ENCODE results near the gene PEAK1.

Gene PEAK1

DNA sequence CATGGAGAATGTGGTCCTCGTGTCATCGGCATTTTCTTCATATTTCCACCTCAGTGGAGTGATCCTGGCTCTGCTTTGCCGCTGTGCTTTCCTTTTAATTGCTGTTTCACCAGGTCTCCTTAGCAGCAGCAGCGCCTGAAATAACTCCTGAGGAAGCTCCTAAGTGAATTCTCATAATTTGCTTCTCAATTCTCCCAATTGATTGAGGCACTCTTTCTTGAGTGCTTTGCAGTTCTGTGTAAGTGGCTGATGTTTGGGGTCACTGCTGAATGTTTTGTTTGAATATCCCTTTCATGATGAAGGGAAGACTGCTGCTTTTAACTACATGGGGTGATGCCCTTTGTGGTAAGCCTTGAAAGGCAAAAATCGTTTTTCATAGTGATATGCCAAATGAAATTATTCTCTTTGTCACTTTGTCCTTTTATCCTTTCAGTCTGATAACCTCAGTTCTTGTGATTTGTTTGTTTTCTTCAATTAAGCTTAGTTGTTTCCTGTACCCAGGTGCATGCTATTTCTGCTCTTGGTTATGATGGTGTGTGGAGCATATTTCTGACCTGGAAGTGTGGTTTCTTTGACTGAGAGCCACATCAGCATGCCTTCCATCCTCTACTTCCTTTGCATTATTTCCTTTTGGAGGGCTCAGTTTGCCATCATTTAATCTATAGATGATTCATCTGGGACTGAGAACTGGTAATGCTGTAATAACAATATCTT lies 37.4 kb upstream of the PEAK1 start:
- Histone ChIP-seq H2AFZ (ENCODE audit: low read length) (no peak overlapping the region), H3K4ac (ENCODE audit: low read length) (no peak overlapping the region), H2AK5ac (ENCODE audit: low read depth, low read length) (no peak overlapping the region), H4K8ac (ENCODE audit: low read depth, low read length) (no peak overlapping the region), H3K79me1 (ENCODE audit: low read depth, low read length) (no peaks in the 10 kb centered on the region), H3K14ac (ENCODE audit: low read length) (no peak overlapping the region), H3K9ac (ENCODE audit: low read depth, low read length, poor library complexity) (no peak overlapping the region), H2BK120ac (ENCODE audit: low read depth, low read length) (no peak overlapping the region), H3K4me1 (ENCODE audit: control insufficient read depth in 2 of 2, insufficient read depth in 1 of 2, low read depth in 1 of 2, low read length in 2 of 2) (peaks cover 0 to 3% of the 10 kb centered on the region in 2 donors), H2BK12ac (ENCODE audit: low read length) (no peak overlapping the region), H3K36me3 (replicated peaks in 1 of 2; ENCODE audit: control insufficient read depth in 2 of 2, insufficient read depth in 2 of 2, low read length in 2 of 2) (peaks cover 3 to 39% of the 10 kb centered on the region in 2 donors), H3K9me3 (replicated peaks in 1 of 2; ENCODE audit: control insufficient read depth in 2 of 2, insufficient read depth in 1 of 2, low read depth in 1 of 2, low read length in 2 of 2) (no peaks in the 10 kb centered on the region), H3K4me3 (ENCODE audit: low read length in 2 of 2) (no peak overlapping the region), H3K27ac (replicated peaks; ENCODE audit: low read length) (no peak overlapping the region), H3K4me2 (ENCODE audit: insufficient read depth, low read length, poor library complexity, severe bottlenecking) (no peak overlapping the region), H3K18ac (ENCODE audit: low read length) (no peak overlapping the region), H4K91ac (ENCODE audit: low read depth, low read length, poor library complexity) (no peak overlapping the region), H2BK15ac (ENCODE audit: low read length) (no peak overlapping the region), H2BK5ac (ENCODE audit: low read length) (no peak overlapping the region), H3K27me3 (ENCODE audit: control insufficient read depth in 3 of 3, insufficient read depth in 3 of 3, low read depth in 1 of 3, low read length in 3 of 3) (no peaks in the 10 kb centered on the region), H3K23ac (ENCODE audit: low read depth, low read length, poor library complexity) (no peak overlapping the region)
- no peak for DNase-seq (ENCODE audit: low spot score)
- WGBS, 2 donors (ENCODE audit: extremely low coverage in 2 of 2, insufficient read length in 2 of 2, insufficient replicate concordance in 1 of 2) = no CpG with 5 or more reads among the region's 5 CpGs

DNA sequence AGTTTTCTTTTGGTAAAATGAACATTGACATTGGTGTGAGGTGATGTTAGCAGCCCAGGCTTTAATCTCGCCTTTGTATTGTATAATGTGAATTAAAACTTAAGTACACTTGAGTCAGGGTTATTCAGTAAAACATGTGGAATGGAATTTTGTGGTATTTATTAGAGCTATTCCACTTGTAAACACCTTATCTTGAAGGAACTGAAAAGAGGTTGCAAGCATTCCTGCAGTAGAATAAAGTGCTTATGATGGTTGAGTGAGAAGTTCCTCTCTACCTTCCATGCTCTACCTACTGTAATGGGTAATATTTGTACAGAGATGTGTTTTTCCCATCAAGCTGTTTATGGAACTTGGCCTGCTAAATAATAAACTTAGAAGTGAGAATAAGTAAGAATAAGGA lies 36.8 kb upstream of the PEAK1 start:
- Histone ChIP-seq H3K4me2 (ENCODE audit: insufficient read depth, low read length, poor library complexity, severe bottlenecking) (no peak overlapping the region), H3K79me1 (ENCODE audit: low read depth, low read length) (no peaks in the 10 kb centered on the region), H2AK5ac (ENCODE audit: low read depth, low read length) (no peak overlapping the region), H3K4me3 (ENCODE audit: low read length in 2 of 2) (no peak overlapping the region), H2AFZ (ENCODE audit: low read length) (no peak overlapping the region), H2BK120ac (ENCODE audit: low read depth, low read length) (no peak overlapping the region), H3K27ac (replicated peaks; ENCODE audit: low read length) (no peak overlapping the region), H3K4me1 (ENCODE audit: control insufficient read depth in 2 of 2, insufficient read depth in 1 of 2, low read depth in 1 of 2, low read length in 2 of 2) (peaks cover 0 to 3% of the 10 kb centered on the region in 2 donors), H2BK5ac (ENCODE audit: low read length) (no peak overlapping the region), H4K91ac (ENCODE audit: low read depth, low read length, poor library complexity) (no peak overlapping the region), H3K4ac (ENCODE audit: low read length) (no peak overlapping the region), H3K14ac (ENCODE audit: low read length) (no peak overlapping the region), H2BK15ac (ENCODE audit: low read length) (no peak overlapping the region), H2BK12ac (ENCODE audit: low read length) (no peak overlapping the region), H3K27me3 (ENCODE audit: control insufficient read depth in 3 of 3, insufficient read depth in 3 of 3, low read depth in 1 of 3, low read length in 3 of 3) (no peaks in the 10 kb centered on the region), H3K9ac (ENCODE audit: low read depth, low read length, poor library complexity) (no peak overlapping the region), H3K36me3 (replicated peaks in 1 of 2; ENCODE audit: control insufficient read depth in 2 of 2, insufficient read depth in 2 of 2, low read length in 2 of 2) (peaks cover 3 to 37% of the 10 kb centered on the region in 2 donors), H3K18ac (ENCODE audit: low read length) (no peak overlapping the region), H4K8ac (ENCODE audit: low read depth, low read length) (no peak overlapping the region), H3K9me3 (replicated peaks in 1 of 2; ENCODE audit: control insufficient read depth in 2 of 2, insufficient read depth in 1 of 2, low read depth in 1 of 2, low read length in 2 of 2) (no peaks in the 10 kb centered on the region), H3K23ac (ENCODE audit: low read depth, low read length, poor library complexity) (no peak overlapping the region)
- DNase-seq (ENCODE audit: low spot score) = no peak
- WGBS, 2 donors (ENCODE audit: extremely low coverage in 2 of 2, insufficient read length in 2 of 2, insufficient replicate concordance in 1 of 2) = no CpG with 5 or more reads among the region's 1 CpG

DNA sequence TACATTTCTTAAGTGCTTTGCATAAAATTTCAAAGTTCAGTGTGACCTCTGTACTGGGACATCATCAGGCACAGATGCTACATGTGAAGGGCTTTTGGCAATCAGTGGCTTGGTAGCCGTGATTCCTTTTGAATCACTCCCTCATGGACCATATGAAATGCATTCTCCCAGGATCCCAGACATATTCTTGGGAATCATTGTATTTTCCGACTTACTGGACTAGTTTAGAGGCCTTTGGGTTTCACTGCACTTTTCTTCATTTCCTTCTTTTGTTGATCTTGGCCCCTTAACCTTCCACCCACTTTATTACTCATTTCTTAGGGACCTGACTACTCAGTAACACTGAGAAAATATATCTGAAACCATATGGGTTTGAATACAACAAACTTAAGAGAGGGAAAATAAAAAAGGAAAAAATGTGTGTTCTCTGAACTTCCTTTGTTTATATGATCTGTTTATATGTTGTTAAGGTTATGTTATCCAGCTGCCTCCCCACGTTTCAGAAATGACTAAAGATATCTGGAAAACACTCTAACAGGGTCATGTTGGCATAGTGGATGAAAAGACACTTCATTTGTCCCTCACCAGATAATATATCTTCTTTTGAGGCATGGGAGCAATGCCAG lies 35.9 kb upstream of the PEAK1 start:
- Histone ChIP-seq H3K14ac (ENCODE audit: low read length) (no peak overlapping the region), H2AK5ac (ENCODE audit: low read depth, low read length) (no peak overlapping the region), H3K79me1 (ENCODE audit: low read depth, low read length) (no peaks in the 10 kb centered on the region), H3K27me3 (ENCODE audit: control insufficient read depth in 3 of 3, insufficient read depth in 3 of 3, low read depth in 1 of 3, low read length in 3 of 3) (no peaks in the 10 kb centered on the region), H3K27ac (replicated peaks; ENCODE audit: low read length) (no peak overlapping the region), H4K8ac (ENCODE audit: low read depth, low read length) (no peak overlapping the region), H3K18ac (ENCODE audit: low read length) (no peak overlapping the region), H3K9me3 (replicated peaks in 1 of 2; ENCODE audit: control insufficient read depth in 2 of 2, insufficient read depth in 1 of 2, low read depth in 1 of 2, low read length in 2 of 2) (peaks cover 0 to 7% of the 10 kb centered on the region in 2 donors), H2BK12ac (ENCODE audit: low read length) (no peak overlapping the region), H2BK15ac (ENCODE audit: low read length) (no peak overlapping the region), H3K36me3 (replicated peaks in 1 of 2; ENCODE audit: control insufficient read depth in 2 of 2, insufficient read depth in 2 of 2, low read length in 2 of 2) (peaks cover 3 to 34% of the 10 kb centered on the region in 2 donors), H2BK5ac (ENCODE audit: low read length) (no peak overlapping the region), H3K4me1 (ENCODE audit: control insufficient read depth in 2 of 2, insufficient read depth in 1 of 2, low read depth in 1 of 2, low read length in 2 of 2) (peaks cover 0 to 3% of the 10 kb centered on the region in 2 donors), H3K4me3 (ENCODE audit: low read length in 2 of 2) (no peak overlapping the region), H3K4ac (ENCODE audit: low read length) (no peak overlapping the region), H2AFZ (ENCODE audit: low read length) (no peak overlapping the region), H3K4me2 (ENCODE audit: insufficient read depth, low read length, poor library complexity, severe bottlenecking) (no peak overlapping the region), H3K23ac (ENCODE audit: low read depth, low read length, poor library complexity) (no peak overlapping the region), H4K91ac (ENCODE audit: low read depth, low read length, poor library complexity) (no peak overlapping the region), H3K9ac (ENCODE audit: low read depth, low read length, poor library complexity) (no peak overlapping the region), H2BK120ac (ENCODE audit: low read depth, low read length) (no peak overlapping the region)
- no peak for DNase-seq (ENCODE audit: low spot score)
- no CpG with 5 or more reads among the region's 3 CpGs for WGBS, 2 donors (ENCODE audit: extremely low coverage in 2 of 2, insufficient read length in 2 of 2, insufficient replicate concordance in 1 of 2)

DNA sequence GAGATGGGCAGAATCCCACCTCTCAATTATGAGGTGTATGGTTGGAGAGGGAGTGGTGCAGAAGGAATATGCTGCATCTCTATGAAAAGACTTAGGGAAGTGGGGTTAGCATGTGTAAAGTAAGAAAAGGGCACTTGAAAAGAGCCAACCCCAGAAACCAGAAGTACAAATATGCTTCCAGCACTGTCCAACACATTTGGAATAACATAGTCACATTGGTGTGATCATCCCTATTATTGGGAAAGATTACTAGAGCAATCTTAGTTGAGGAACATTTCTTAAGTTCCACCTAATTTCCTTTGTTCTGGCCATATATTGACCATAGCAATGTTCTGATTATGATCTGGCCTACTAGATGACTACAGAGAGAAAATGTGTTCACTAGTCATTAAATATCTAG lies 35.0 kb upstream of the PEAK1 start:
- H3K23ac ChIP-seq (ENCODE audit: low read depth, low read length, poor library complexity) = no peak overlapping the region
- no peak overlapping the region for H3K4me2 ChIP-seq (ENCODE audit: insufficient read depth, low read length, poor library complexity, severe bottlenecking)
- peaks cover 0 to 3% of the 10 kb centered on the region in 2 donors for H3K4me1 ChIP-seq (ENCODE audit: control insufficient read depth in 2 of 2, insufficient read depth in 1 of 2, low read depth in 1 of 2, low read length in 2 of 2)
- H4K91ac ChIP-seq (ENCODE audit: low read depth, low read length, poor library complexity) = no peak overlapping the region
- no peaks in the 10 kb centered on the region for H3K79me1 ChIP-seq (ENCODE audit: low read depth, low read length)
- no peaks in the 10 kb centered on the region for H3K27me3 ChIP-seq (ENCODE audit: control insufficient read depth in 3 of 3, insufficient read depth in 3 of 3, low read depth in 1 of 3, low read length in 3 of 3)
- DNase-seq (ENCODE audit: low spot score) = no peak
- H3K14ac ChIP-seq (ENCODE audit: low read length) = no peak overlapping the region
- H3K18ac ChIP-seq (ENCODE audit: low read length) = no peak overlapping the region
- no peak overlapping the region for H2AK5ac ChIP-seq (ENCODE audit: low read depth, low read length)
- peaks cover 1 to 12% of the 10 kb centered on the region in 2 donors for H3K9me3 ChIP-seq (replicated peaks in 1 of 2; ENCODE audit: control insufficient read depth in 2 of 2, insufficient read depth in 1 of 2, low read depth in 1 of 2, low read length in 2 of 2)
- H2AFZ ChIP-seq (ENCODE audit: low read length) = no peak overlapping the region
- H3K9ac ChIP-seq (ENCODE audit: low read depth, low read length, poor library complexity) = no peak overlapping the region
- H3K36me3 ChIP-seq (replicated peaks in 1 of 2; ENCODE audit: control insufficient read depth in 2 of 2, insufficient read depth in 2 of 2, low read length in 2 of 2) = peaks cover 3 to 33% of the 10 kb centered on the region in 2 donors
- no peak overlapping the region for H3K4me3 ChIP-seq (ENCODE audit: low read length in 2 of 2)
- no peak overlapping the region for H2BK15ac ChIP-seq (ENCODE audit: low read length)
- no peak overlapping the region for H3K27ac ChIP-seq (replicated peaks; ENCODE audit: low read length)
- no peak overlapping the region for H2BK120ac ChIP-seq (ENCODE audit: low read depth, low read length)
- no peak overlapping the region for H2BK5ac ChIP-seq (ENCODE audit: low read length)
- no peak overlapping the region for H4K8ac ChIP-seq (ENCODE audit: low read depth, low read length)
- H2BK12ac ChIP-seq (ENCODE audit: low read length) = no peak overlapping the region
- H3K4ac ChIP-seq (ENCODE audit: low read length) = no peak overlapping the region
